HG03066 (cell line): ENCODE data around the gene PRODH2.
"Not testable (repeated sequence)": the region's sequence is repeated elsewhere in the genome, so short reads cannot be mapped to it uniquely, and the experiment has no call there.

Source experiments
- ATAC-seq: cut with Tn5 transposase; IDR thresholded peaks from one replicate; pipeline ENCODE4 v1.9.1; 2021; ENCODE audit warnings: low read depth; ENCODE audit not compliant: unreplicated experiment

Gene PRODH2

DNA sequence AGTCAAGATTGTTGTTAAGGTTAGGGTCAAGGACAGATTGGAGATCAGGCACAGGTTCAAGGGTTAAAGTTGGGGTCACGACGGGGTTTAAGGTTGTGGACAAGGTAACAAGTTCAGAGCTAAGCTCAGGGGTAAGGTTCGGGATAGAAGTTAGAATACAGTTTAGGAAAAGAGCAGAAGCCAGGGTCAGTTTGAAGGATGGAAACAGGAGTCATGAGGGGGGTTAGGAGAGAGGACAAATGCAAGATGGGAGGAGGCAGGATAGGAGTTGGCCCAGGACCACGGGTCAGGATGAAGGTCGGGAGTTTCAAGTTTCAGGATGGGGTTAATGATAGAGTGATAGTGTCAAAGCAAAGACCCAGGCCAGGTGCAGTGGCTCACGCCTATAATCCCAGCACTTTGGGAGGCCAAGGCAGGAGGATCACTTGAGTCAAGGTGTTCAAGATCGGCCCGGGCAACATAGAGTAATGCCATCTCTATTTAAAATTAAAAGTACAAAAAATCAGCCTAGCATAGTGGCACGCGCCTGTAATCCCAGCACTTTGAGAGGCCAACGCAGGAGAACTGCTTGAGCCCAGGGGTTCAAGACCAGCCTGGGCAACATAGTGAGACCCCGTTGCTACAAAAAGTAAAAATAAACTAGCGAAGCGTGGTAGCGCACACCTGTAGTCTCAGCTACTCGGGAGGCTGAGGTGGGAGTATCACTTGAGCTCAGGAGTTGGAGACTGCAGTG, 32.0 kb upstream of the PRODH2 start:
- no peak for ATAC-seq

DNA sequence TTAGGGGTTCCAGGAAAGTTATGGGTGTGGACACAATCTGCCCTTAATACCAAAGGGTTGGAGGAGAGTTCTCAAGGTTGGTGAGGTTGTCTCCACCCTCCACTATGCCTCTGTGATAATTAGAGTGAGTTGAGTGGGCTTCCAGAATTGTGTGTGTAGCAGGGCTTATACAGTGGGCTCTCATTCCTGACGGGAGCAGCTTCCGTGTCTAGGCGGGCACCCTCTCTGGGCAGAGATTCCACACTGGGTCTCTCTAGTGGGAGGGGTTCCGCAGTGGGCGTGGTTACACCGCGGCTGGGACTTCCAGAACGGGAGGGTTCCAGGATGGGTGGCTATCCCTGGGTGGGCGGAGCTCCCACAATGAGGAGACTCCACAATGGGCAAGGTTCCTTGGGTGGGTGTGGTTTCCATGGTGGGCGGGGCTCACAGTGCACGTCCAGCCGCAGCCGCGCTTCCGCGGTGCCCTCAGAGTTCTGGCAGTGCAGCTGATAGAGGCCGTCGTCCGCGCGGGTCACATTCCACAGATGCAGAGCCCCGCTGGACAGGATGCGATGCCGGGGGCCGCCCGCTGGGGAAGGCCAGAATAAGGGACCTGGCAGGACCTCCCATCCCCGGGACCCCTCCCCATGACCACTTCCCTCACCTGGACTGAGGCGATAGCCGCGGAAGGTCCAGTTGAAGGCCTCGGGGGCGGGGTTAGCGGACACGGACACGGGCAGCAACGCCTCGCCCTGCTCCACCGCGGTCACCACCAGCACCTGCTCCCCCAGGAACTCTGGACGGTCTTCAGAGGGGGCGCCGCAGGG, 31.2 kb upstream of the PRODH2 start:
- no peak for ATAC-seq

GRCh38 chr19:35842666-35843272, 30.1 kb upstream of the PRODH2 start:
- no peak for ATAC-seq

DNA sequence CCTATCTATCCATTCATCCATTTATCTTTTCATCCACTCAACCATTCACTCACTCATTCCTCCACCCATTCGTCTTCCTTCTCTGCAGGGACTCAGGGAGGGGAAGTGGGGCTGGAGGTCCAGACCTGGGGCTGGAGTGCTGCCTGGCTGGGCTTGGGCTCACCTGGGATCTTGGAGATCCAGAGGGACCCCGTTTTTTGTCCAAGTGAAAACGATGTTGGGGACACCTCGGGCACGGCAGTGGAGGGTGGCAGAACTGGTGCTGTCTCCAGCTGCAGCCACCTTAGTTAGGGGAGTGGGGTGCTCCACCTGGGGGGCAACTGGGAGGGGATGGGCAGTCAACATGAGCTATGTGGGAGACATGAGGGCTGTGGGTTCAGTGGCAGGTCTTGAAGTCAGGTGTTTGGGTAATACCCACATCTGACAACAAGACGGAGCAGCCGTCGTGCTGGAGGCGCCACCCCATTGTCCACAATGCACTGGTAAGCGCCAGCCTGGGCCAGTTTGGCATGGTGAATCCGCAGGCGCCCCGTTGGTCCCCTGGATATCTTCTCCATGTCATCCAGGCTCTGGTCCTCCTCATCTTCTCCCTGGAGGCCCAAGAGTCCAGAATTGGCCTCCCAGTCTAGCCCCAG, 29.4 kb upstream of the PRODH2 start:
- no peak for ATAC-seq

- not testable (repeated sequence) for ATAC-seq
Measured at GRCh38 chr19:35836096-35836495, 23.5 kb upstream of the PRODH2 start.

- no peak for ATAC-seq
Measured at GRCh38 chr19:35833972-35834371, 21.3 kb upstream of the PRODH2 start.

DNA sequence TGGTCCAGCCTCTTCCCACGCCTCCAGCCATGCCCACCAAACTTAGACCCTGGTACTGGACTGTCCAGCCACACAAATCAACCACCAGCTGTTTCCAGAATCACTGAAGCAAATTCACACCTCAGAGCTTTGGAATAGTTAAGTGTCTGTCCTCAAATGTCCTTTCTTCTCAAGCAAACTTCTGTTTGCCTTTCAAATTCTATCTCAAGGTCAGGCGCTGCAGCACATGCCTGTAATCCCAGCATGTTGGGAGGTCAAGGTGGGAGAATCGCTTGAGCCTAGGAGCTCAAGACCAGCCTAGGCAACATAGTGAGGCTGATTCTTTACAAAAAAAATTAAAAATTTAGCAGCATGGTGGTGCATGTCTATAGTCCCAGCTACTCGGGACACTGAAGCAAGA, 19.4 kb upstream of the PRODH2 start:
- no peak for ATAC-seq

- no peak for ATAC-seq
Measured at GRCh38 chr19:35830986-35831385, 18.3 kb upstream of the PRODH2 start.

GRCh38 chr19:35828692-35829301, 16.2 kb upstream of the PRODH2 start:
- ATAC-seq = no peak

DNA sequence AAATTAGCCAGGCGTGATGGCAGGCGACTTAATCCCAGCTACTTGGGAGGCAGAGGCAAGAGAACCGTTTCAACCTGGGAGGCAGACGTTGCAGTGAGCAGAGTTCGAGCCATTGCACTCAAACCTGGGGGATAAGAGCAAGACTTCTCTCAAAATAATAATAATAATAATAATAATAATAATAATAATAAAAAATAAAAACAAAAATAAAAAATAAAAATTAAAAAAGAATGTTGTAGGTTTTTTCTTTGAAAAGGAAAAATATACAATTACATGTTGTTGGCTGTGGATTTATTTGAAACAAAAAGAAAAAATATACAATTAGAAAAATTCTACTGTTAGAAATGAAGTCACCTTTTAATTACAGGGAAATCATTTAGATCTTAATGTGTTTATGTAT, 11.5 kb upstream of the PRODH2 start:
- no peak for ATAC-seq

- ATAC-seq = no peak
Measured at GRCh38 chr19:35822579-35822978, 9.9 kb upstream of the PRODH2 start.

DNA sequence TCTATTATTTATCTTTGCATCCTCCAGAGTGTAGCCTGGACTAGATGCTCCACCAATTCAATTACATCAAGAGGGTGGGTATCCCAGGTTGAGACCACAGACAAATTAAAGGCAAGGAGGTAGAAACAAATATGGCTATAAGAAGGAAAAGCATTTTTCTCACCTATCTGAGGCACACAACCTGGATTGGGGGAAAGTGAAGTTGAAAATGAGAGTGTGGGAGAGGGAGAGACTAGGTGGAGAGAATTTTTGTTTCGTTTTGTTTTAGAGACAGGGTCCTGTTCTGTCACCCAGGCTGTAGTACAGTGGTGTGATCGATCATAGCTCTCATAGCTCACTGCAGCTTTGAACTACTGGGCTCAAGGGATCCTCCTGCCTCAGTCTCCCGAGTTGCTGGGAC, 5.8 kb upstream of the PRODH2 start:
- ATAC-seq = no peak

DNA sequence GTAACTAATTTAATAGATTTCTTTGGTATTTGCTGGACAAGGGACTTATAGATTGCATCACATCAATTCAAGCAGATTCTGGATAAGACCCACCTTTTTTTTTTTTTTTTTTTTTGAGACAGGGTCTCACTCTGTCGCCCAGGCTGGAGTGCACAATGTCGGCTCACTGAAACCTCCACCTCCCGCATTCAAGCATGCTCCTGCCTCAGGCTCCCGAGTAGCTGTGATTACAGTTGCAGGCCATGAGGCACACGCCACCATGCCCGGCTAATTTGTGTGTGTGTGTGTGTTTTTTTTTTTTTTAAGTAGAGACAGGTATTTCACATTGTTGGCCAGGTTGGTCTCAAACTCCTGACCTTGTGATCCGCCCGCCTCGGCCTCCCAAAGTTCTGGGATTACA, 4.2 kb upstream of the PRODH2 start:
- ATAC-seq = no peak

GRCh38 chr19:35816262-35816661, 3.6 kb upstream of the PRODH2 start:
- no peak for ATAC-seq

GRCh38 chr19:35813043-35813890, 622 bp upstream of the PRODH2 start:
- no peak for ATAC-seq

GRCh38 chr19:35811317-35812219, 1.1 kb downstream of the PRODH2 start:
- ATAC-seq = no peak

DNA sequence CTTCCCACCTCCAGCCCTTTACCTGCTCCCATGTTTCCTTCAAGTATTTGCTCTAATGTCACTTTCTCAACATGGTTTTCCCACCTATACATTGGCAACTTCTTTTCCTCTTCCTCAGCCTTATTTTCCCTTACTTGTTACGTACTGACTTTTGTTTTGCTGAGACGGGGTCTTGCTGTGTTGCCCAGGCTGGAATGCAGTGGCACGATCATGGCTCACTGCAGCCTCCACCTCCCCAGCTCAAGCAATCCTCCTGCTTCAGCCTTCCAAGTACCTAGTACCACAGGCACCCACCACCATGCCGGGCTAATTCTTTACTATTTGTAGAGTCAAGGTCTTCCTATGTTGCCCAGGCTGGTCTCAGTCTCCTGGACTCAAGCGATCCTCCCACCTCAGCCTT, 5.0 kb downstream of the PRODH2 start:
- ATAC-seq = no peak

GRCh38 chr19:35806597-35806996, 6.0 kb downstream of the PRODH2 start:
- no peak for ATAC-seq
